Natural killer cell (primary cell): ENCODE data around the gene HNRNPF. TPM values are rescaled to one million over a fixed set of nuclear protein-coding genes. Genes with fewer than 3 reads are reported as not detected.

Source experiments
- ATAC-seq, 3 donors: fragments of 150-1000 bp in 2 of 3; fragments of 200-7000 bp in 1 of 3; cut with Tn5 transposase; 1 replicate in 1 of 3; 2 replicates in 2 of 3; pipeline ENCODE4 v1.10.0; 2021; ENCODE audit warnings: mild to moderate bottlenecking in 2 of 3, moderate library complexity in 2 of 3
- DNase-seq, 2 donors: peaks; one replicate each; pipeline versions ENCODE4 v3.0.0 to v3.0.0-alpha.2; 2013 to 2021; ENCODE audit warnings: mixed read lengths in 1 of 2
- H3K27ac ChIP-seq: one replicate; pipeline ENCODE4 v1.5.1; 2013; ENCODE audit warnings: mild to moderate bottlenecking, low read length
- H3K27me3 ChIP-seq: one replicate; pipeline ENCODE4 v1.6.1; 2013; ENCODE audit warnings: low read length; ENCODE audit not compliant: control insufficient read depth, insufficient read depth
- H3K36me3 ChIP-seq: one replicate; pipeline ENCODE4 v1.6.1; 2013; ENCODE audit warnings: low read length; ENCODE audit not compliant: control insufficient read depth, insufficient read depth
- H3K4me1 ChIP-seq: one replicate; pipeline ENCODE4 v1.6.1; 2013; ENCODE audit warnings: low read length; ENCODE audit not compliant: control insufficient read depth, insufficient read depth
- H3K4me3 ChIP-seq: one replicate; pipeline ENCODE4 v1.5.1; 2013; ENCODE audit warnings: low read length
- H3K9me3 ChIP-seq: one replicate; pipeline ENCODE4 v1.6.1; 2013; ENCODE audit warnings: low read length; ENCODE audit not compliant: control insufficient read depth, insufficient read depth
- H3K27ac Mint-ChIP-seq, 2 donors: one replicate each; pipeline ENCODE4 v1.8.0; 2022; ENCODE audit warnings: mild to moderate bottlenecking in 2 of 2, mixed read lengths in 2 of 2, moderate library complexity in 1 of 2
- H3K27me3 Mint-ChIP-seq, 2 donors: one replicate each; pipeline ENCODE4 v1.8.0; 2022; ENCODE audit warnings: low read depth in 2 of 2, mixed read lengths in 2 of 2
- H3K36me3 Mint-ChIP-seq: one replicate; pipeline ENCODE4 v1.8.0; 2022; ENCODE audit warnings: mixed read lengths
- H3K4me1 Mint-ChIP-seq, 2 donors: one replicate each; pipeline ENCODE4 v1.8.0; 2022; ENCODE audit warnings: mixed read lengths in 2 of 2
- H3K4me3 Mint-ChIP-seq: one replicate; pipeline ENCODE4 v1.8.0; 2022; ENCODE audit warnings: mild to moderate bottlenecking, moderate library complexity, mixed read lengths
- H3K9me3 Mint-ChIP-seq, 2 donors: one replicate each; pipeline ENCODE4 v1.8.0; 2022; ENCODE audit warnings: mixed read lengths in 2 of 2
- CTCF ChIP-seq: fragments of 200-600 bp; IDR thresholded peaks from one replicate; pipeline ENCODE4 v1.8.0; 2022; ENCODE audit warnings: antibody characterized with exemption
- WGBS: methylation state at CpG from one replicate; pipeline ENCODE4 v1.1.7; 2013; ENCODE audit warnings: missing lambda C conversion rate; ENCODE audit not compliant: insufficient coverage; 5-methylcytosine and 5-hydroxymethylcytosine counted together
- intact Hi-C: fragments of 100-400 bp; cut with micrococcal nuclease; formaldehyde crosslinking; loops from one replicate; pipeline ENCODE4 v1.14.2; 2022
- total RNA-seq, 4 donors: library from RNA; stranded (reverse); fragments of 120-200 nt in 1 of 4; gene quantifications; one replicate each; pipeline versions ENCODE4 v1.2.3 to v1.2.4, GENCODE V29; 2013 to 2022

The HNRNPF gene
- total RNA-seq, 3 donors from 2014 or later (not counting 1 experiment from before 2014, with no cell fraction given) = 122 to 160 (median 125) TPM

- H3K36me3 Mint-ChIP-seq = no peaks in the 10 kb centered on the region
- no peaks in the 10 kb centered on the region for H3K9me3 ChIP-seq
- H3K4me1 ChIP-seq = peaks cover 60% of the 10 kb centered on the region
- WGBS = 0% methylated on average over 4 of the region's 6 CpGs
- H3K4me1 Mint-ChIP-seq = peaks cover 59 to 70% of the 10 kb centered on the region in 2 donors
- peak in 1 of 3 donors; percentile 3 for ATAC-seq
- TF ChIP-seq CTCF = no peak
- H3K4me3 ChIP-seq = peak overlapping the region; percentile 8
- H3K27me3 Mint-ChIP-seq = no peaks in the 10 kb centered on the region
- peaks cover 10% of the 10 kb centered on the region for H3K36me3 ChIP-seq
- H3K27me3 ChIP-seq = no peaks in the 10 kb centered on the region
- intact Hi-C loops = loop anchor here (5.0 kb wide), 2 partner anchors 168 to 267 kb away; partner anchors contain the start of genes CSGALNACT2 and ZNF239
- peak in 1 of 2 donors; percentile 57 for DNase-seq
- peak overlapping the region; percentile 99 for H3K4me3 Mint-ChIP-seq
- peak overlapping the region; percentile 99 for H3K27ac ChIP-seq
- H3K9me3 Mint-ChIP-seq = no peaks in the 10 kb centered on the region
- peak overlapping the region; percentile 99 for H3K27ac Mint-ChIP-seq
Measured at GRCh38 chr10:43404704-43405084, 4.3 kb downstream of the HNRNPF start.

- intact Hi-C loops = no loop called here
- Mint-ChIP-seq H3K4me1 (peaks cover 60 to 70% of the 10 kb centered on the region in 2 donors), H3K27me3 (no peaks in the 10 kb centered on the region), H3K27ac (peak overlapping the region; percentile 99), H3K4me3 (peak overlapping the region; percentile 99), H3K36me3 (no peaks in the 10 kb centered on the region), H3K9me3 (no peaks in the 10 kb centered on the region)
- ATAC-seq (no peak), DNase-seq (peak in 1 of 2 donors; percentile 44)
- no peak overlapping the region for H3K4me3 ChIP-seq
- no peaks in the 10 kb centered on the region for H3K27me3 ChIP-seq
- TF ChIP-seq CTCF = no peak
- WGBS = 48% methylated on average over 10 of the region's 14 CpGs
- peaks cover 60% of the 10 kb centered on the region for H3K4me1 ChIP-seq
- no peaks in the 10 kb centered on the region for H3K9me3 ChIP-seq
- H3K36me3 ChIP-seq = peaks cover 14% of the 10 kb centered on the region
- H3K27ac ChIP-seq = peak overlapping the region; percentile 99
Measured at GRCh38 chr10:43403911-43404703, 4.9 kb downstream of the HNRNPF start.

GRCh38 chr10:43402880-43403452, 6.0 kb downstream of the HNRNPF start:
- H3K4me3 Mint-ChIP-seq = peak overlapping the region; percentile 63
- no peak for TF ChIP-seq CTCF
- peaks cover 60 to 62% of the 10 kb centered on the region in 2 donors for H3K4me1 Mint-ChIP-seq
- no peak for ATAC-seq
- Histone ChIP-seq H3K4me1 (peaks cover 65% of the 10 kb centered on the region), H3K9me3 (no peaks in the 10 kb centered on the region), H3K36me3 (peaks cover 14% of the 10 kb centered on the region), H3K27me3 (no peaks in the 10 kb centered on the region), H3K27ac (peak overlapping the region; percentile 99), H3K4me3 (no peak overlapping the region)
- intact Hi-C loops = no loop called here
- H3K9me3 Mint-ChIP-seq = no peaks in the 10 kb centered on the region
- peak overlapping the region; percentile 99 for H3K27ac Mint-ChIP-seq
- DNase-seq = no peak
- H3K36me3 Mint-ChIP-seq = no peaks in the 10 kb centered on the region
- H3K27me3 Mint-ChIP-seq = no peaks in the 10 kb centered on the region
- WGBS = 51% methylated on average over 6 of the region's 7 CpGs
